Measurements from ENCODE around the gene ZFP30.
"Not testable (repeated sequence)": the region's sequence is repeated elsewhere in the genome, so short reads cannot be mapped to it uniquely, and the experiment has no call there.

The ZFP30 gene

GRCh38 chr19:37655301-37655688 is at the start of gene ZFP30:
Gene ZFP30 (minus strand): TSS chr19:37655465. CDS start chr19:37647822, 7,643 bp downstream.
- FAIRE-seq = no peak

- no peak for FAIRE-seq
These were observed 43.8 kb upstream of the ZFP30 start for GRCh38 chr19:37699057-37699456.

- FAIRE-seq = no peak
These were observed 43.0 kb upstream of the ZFP30 start for GRCh38 chr19:37698216-37698615.

GRCh38 chr19:37695144-37695899 is 40.1 kb upstream of the ZFP30 start:
- no peak for FAIRE-seq

GRCh38 chr19:37692956-37693620 is 37.8 kb upstream of the ZFP30 start:
- FAIRE-seq = no peak

- FAIRE-seq = no peak
These were observed 36.7 kb upstream of the ZFP30 start for GRCh38 chr19:37691881-37692504.

GRCh38 chr19:37683520-37683919 is 28.3 kb upstream of the ZFP30 start:
- no peak for FAIRE-seq

GRCh38 chr19:37669450-37669914 is 14.2 kb upstream of the ZFP30 start:
- FAIRE-seq = no peak

- not testable (repeated sequence) for FAIRE-seq
These were observed 1.9 kb upstream of the ZFP30 start for GRCh38 chr19:37657157-37657556.

GRCh38 chr19:37655689-37656371 is 565 bp upstream of the ZFP30 start:
- no peak for FAIRE-seq

GRCh38 chr19:37654629-37655300 is 500 bp downstream of the ZFP30 start:
- no peak for FAIRE-seq

- no peak for FAIRE-seq
These were observed 1.1 kb downstream of the ZFP30 start for GRCh38 chr19:37654118-37654517.

- no peak for FAIRE-seq
These were observed 19.9 kb downstream of the ZFP30 start for GRCh38 chr19:37635076-37636056.

- FAIRE-seq = no peak
These were observed 60.3 kb downstream of the ZFP30 start for GRCh38 chr19:37594982-37595382.

- peak; percentile 45 for FAIRE-seq
These were observed 60.8 kb downstream of the ZFP30 start, which contains the start of the genes ZNF540 and ZNF571 for GRCh38 chr19:37594304-37594981. Gene ZNF540 (plus strand): TSS chr19:37594876. CDS start chr19:37598448, 3,572 bp downstream. Gene ZNF571 (minus strand): TSS chr19:37594792. CDS start chr19:37586676, 8,116 bp downstream.

- FAIRE-seq = no peak
These were observed 61.3 kb downstream of the ZFP30 start for GRCh38 chr19:37593996-37594303.

- FAIRE-seq = no peak
These were observed 71.9 kb downstream of the ZFP30 start for GRCh38 chr19:37583340-37583739.

- FAIRE-seq = peak; percentile 74
These were observed 83.1 kb downstream of the ZFP30 start for GRCh38 chr19:37572203-37572602.

- no peak for FAIRE-seq
These were observed 89.9 kb downstream of the ZFP30 start for GRCh38 chr19:37565370-37565669.

- no peak for FAIRE-seq
These were observed 90.5 kb downstream of the ZFP30 start for GRCh38 chr19:37564624-37565369.

Measured in islet of Langerhans (tissue), 1 donor.